Measurements from ENCODE around the gene RPS10.
A peak's percentile ranks its signal among the peaks of the same experiment; 100 is the strongest.
"Not testable (repeated sequence)": the region's sequence is repeated elsewhere in the genome, so short reads cannot be mapped to it uniquely, and the experiment has no call there.

RPS10 gene

DNA sequence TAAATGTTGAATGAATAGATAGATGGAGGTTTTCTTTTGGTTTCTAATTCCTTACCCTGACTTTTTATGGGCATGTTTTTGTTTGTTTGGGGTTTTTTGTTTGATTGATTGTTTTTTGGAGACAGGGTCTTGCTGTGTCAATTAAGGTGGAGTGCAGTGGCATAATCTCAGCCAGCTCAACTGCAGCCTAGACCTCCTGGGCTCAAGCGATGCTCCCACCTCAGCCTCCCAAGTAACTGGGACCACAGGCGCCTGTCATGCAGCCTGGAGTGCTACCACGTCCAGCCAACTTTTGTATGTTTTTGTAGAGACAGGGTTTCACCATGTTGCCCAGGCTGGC lies 31.9 kb downstream of the RPS10 start:
- DNase-seq (ENCODE audit: insufficient read length, low spot score) (no peak), FAIRE-seq (no peak)

- no peak for FAIRE-seq
Measured at GRCh38 chr6:34393191-34393965, 32.5 kb downstream of the RPS10 start.

DNA sequence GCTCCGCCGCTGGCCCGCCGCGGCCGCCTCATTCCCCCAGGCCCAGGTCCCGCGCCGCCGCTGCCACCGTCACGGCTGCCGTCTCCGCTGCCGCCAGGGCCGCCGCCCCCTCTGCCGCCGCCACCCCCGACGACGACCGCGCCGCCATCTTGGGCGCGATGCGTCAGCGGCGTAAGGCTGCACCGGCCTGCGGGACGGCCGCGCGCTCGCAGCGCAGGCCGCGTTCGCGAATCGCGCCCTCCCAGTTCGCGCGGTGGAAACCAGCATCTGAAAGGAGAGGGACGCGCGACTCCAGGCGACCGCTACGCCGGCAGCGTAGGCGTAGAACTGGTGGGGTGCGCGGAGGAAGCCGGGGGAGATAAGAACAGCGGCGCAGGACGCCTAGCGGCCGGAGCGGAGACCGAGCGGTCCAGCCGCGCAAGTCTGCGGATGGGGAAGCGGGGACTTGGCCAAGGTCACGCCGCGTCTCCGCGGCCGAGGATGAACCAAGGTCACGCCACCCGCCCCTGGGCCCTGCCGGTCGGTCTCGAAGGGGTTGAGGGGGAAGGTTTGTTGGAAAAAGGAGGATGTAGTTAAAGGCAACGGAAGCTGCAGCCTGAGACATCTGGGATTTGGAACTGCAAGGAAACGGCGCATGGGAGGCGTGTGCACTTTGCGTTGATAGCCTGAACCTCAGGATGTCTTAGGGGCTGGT lies 33.2 kb downstream of the RPS10 start, which contains the start of gene NUDT3:
Gene NUDT3 (minus strand): TSS at position 173 of the 694 bp plus-strand sequence. CDS start 307 bp downstream, outside the sequence.
- peak; percentile 94 for FAIRE-seq
- peak; percentile 91 for DNase-seq (ENCODE audit: insufficient read length, low spot score)

More at GRCh38 chr6:34393191-34393965, 32.5 kb downstream of the RPS10 start:
- DNase-seq (ENCODE audit: insufficient read length, low spot score) = no peak

- no peak for FAIRE-seq
- peak; percentile 28 for DNase-seq (ENCODE audit: insufficient read length, low spot score)
Measured at GRCh38 chr6:34391786-34392496, 33.9 kb downstream of the RPS10 start.

DNA sequence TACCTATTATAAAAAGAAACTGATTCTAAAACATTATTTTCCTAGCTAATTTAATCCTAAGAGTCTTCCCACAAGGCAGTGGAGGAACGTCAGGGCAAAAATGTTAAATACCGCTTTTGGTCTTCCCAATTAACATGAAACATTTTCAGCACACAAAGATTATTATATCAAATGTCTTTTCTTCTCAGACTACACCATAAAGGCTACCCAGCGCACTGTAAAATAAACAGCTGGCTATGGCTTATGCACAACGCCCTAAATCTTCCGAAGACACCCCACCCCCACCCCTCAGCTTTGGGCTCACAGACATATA lies 34.4 kb downstream of the RPS10 start:
- no peak for DNase-seq (ENCODE audit: insufficient read length, low spot score)
- no peak for FAIRE-seq

- DNase-seq (ENCODE audit: insufficient read length, low spot score) = no peak
- peak; percentile 39 for FAIRE-seq
Measured at GRCh38 chr6:34390531-34391472, 35.1 kb downstream of the RPS10 start.

DNA sequence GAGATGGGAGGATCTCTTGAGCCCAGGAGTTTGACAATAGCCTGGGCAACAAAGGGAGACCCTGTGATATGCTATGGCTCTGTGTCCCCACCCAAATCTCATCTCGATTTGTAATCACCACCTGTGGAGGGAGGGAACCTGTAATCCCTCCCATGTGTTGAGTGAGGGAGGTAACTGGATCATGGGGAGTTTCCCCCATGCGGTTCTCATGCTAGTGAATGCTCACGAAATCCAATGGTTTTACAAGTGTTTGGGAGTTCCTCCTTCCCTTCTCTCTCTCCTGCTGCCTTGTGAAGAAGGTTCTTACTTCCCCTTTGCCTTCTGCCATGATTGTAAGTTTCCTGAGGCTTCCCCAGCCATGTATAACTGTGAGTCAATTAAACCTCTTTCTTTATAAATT lies 36.8 kb downstream of the RPS10 start:
- FAIRE-seq (no peak), DNase-seq (ENCODE audit: insufficient read length, low spot score) (no peak)

DNA sequence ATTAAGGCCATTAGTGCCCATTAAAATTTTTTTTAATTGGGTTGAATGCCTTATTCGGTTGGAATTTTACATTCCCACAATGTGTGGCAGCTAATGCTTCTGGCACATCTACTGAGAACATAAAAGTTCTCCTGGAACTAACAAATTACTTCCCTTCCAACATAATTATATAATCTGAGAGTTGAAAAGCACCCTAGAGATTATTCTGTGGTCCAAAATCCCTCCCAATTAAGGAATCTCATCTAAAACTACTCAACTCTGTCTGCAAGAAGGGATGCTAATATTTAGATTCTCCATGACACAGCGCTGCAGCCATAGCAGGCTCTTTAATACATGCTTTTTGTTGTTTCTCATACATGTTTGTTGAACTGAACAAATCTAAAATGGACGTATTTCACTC lies 37.4 kb downstream of the RPS10 start:
- no peak for FAIRE-seq
- no peak for DNase-seq (ENCODE audit: insufficient read length, low spot score)

- FAIRE-seq = no peak
- DNase-seq (ENCODE audit: insufficient read length, low spot score) = no peak
Measured at GRCh38 chr6:34386316-34387137, 39.3 kb downstream of the RPS10 start.

- DNase-seq (ENCODE audit: insufficient read length, low spot score) (no peak), FAIRE-seq (no peak)
Measured at GRCh38 chr6:34385793-34386195, 40.1 kb downstream of the RPS10 start.

GRCh38 chr6:34384321-34385153 lies 41.3 kb downstream of the RPS10 start:
- DNase-seq (ENCODE audit: insufficient read length, low spot score) (no peak), FAIRE-seq (no peak)

DNA sequence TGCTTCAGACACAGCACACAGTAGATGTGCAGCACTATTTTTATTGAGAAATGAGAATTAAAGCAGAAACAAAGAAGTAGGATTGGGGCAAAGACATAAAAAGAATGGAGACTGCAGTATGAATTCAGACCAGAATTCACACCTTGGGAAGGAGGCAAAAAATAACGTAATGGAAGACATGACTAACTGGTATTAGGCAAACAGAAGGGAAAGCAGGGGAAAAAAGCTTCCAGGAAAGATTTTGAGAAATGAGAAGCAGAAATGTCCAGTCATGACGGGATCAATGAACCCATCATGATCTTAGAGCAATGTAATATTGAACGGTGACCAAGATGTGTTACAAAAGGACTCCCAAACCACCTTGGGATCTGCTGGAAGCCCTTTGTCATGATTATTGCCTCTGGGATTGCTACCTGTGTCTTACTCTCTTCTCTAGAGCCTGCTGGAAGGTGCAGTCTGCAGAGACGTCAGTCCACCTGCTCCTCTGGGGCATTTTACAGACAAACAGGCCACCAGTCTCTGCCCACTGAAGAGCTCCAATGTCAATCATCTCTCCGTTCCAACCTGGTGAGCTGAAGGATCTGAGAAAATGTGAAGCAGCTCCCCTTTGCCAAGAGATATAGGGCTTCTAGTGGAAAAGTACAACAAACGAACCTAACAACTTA lies 42.1 kb downstream of the RPS10 start:
- no peak for DNase-seq (ENCODE audit: insufficient read length, low spot score)
- no peak for FAIRE-seq

GRCh38 chr6:34383161-34383631 lies 42.7 kb downstream of the RPS10 start:
- DNase-seq (ENCODE audit: insufficient read length, low spot score) = no peak
- FAIRE-seq = no peak

- no peak for DNase-seq (ENCODE audit: insufficient read length, low spot score)
- no peak for FAIRE-seq
Measured at GRCh38 chr6:34381081-34381480, 44.8 kb downstream of the RPS10 start.

- DNase-seq (ENCODE audit: insufficient read length, low spot score) (no peak), FAIRE-seq (no peak)
Measured at GRCh38 chr6:34378470-34378869, 47.4 kb downstream of the RPS10 start.

DNA sequence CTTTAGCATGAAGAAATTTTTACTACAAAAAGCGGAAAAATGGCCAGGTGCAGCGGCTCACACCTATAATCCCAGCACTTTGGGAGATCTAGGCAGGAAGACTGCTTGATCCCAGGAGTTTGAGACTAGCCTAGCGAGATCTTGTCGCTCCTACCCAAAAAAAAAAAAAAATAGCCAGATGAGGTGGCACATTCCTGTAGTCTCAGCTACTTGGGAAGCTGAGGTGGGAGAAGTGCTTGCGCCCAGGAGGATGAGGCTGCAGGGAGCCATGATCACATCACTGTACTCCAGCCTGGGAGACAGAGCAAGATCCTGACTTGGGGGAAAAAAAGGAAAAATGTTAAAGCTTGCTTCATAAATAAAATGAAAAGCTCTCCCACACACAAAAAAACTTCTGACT lies 47.9 kb downstream of the RPS10 start:
- DNase-seq (ENCODE audit: insufficient read length, low spot score) = no peak
- no peak for FAIRE-seq

DNA sequence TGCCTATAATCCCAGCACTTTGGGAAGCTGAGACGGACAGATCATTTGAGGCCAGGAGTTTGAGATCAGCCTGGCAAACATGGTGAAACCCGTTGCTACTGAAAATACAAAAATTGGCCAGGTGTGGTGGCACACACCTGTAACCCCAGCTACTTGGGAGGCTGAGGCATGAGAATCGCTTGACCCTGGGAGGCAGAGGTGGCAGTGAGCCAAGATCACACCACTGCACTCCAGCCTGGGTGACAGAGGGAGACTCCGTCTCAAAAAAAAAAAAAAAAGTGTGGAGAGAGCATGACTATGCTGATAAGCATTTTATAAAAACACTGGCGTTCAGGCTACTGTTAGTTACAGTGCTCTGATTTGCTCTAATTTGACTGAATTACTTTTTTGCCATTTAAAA lies 48.3 kb downstream of the RPS10 start:
- not testable (repeated sequence) for FAIRE-seq; DNase-seq (ENCODE audit: insufficient read length, low spot score)

DNA sequence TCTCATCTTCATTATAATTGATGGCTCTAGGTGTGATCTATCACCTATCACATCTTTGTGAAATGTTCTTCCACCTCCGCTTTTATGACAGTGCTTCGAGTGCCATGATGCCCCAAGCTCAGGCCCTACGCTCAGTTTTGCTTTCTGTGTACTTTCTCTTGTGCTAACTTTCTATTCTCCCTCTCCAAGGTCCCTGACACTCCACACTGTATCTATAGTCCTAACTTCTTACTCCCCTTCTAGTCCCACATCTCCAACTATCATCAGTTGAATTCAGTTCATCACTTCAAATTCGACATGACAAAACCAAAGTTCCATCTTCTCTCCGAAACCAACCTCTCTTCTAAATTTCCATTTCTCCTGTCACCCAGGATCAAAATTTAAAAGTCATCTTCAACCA lies 50.0 kb downstream of the RPS10 start:
- DNase-seq (ENCODE audit: insufficient read length, low spot score) (no peak), FAIRE-seq (no peak)

All from GM19239 (cell line).